NCI-H128 (cell line): ENCODE results near the gene AGBL5.

Experiments used
- DNase-seq: peaks from one replicate; lab custom pipeline; 2025; ENCODE audit not compliant: unreplicated experiment; lab: John Stamatoyannopoulos, UW

AGBL5 gene, protein sequence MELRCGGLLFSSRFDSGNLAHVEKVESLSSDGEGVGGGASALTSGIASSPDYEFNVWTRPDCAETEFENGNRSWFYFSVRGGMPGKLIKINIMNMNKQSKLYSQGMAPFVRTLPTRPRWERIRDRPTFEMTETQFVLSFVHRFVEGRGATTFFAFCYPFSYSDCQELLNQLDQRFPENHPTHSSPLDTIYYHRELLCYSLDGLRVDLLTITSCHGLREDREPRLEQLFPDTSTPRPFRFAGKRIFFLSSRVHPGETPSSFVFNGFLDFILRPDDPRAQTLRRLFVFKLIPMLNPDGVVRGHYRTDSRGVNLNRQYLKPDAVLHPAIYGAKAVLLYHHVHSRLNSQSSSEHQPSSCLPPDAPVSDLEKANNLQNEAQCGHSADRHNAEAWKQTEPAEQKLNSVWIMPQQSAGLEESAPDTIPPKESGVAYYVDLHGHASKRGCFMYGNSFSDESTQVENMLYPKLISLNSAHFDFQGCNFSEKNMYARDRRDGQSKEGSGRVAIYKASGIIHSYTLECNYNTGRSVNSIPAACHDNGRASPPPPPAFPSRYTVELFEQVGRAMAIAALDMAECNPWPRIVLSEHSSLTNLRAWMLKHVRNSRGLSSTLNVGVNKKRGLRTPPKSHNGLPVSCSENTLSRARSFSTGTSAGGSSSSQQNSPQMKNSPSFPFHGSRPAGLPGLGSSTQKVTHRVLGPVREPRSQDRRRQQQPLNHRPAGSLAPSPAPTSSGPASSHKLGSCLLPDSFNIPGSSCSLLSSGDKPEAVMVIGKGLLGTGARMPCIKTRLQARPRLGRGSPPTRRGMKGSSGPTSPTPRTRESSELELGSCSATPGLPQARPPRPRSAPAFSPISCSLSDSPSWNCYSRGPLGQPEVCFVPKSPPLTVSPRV

DNA sequence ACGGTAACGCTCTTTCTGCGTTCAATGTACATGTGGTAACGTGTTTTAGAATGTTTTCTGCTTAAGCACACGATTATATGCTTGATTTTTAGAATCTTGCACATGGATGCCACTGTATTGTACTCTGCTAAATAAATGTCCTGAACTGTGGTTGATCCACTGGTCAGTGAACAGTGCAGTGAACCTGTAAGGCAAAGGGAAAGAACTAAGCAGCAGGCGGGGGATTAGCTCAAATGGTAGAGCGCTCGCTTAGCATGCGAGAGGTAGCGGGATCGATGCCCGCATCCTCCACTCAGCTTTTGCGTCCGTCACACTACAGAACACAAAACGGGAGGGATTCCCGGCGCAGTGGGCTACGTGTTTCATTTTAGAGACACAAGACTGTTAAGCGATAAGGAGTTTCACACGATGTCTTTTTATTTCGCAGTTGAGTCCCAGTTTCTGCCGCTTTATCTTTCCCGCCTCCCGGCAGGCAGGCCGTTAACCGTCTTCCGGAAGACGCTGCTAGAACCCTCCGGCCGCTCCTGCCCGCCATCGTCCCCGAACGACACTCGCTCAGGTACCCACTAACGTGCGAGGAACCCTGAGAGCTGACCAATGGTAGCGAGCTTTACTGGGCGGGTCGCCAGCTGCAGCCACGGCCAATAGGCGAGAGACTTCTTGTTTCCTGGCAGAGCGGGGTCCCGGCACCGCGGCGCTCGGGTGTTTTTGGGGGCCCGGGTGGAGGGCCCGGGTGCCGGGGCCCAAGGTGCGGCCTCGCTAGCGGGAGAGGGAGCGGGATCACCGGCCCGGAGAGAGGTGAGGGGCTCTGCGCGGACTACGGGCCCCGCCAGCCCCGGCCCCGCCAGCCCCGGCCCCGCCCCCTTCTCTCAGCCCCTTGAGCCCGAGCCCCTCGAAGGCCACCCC is at the start of gene AGBL5:
TSS of gene AGBL5 (plus strand) at position 673 of the 906 bp plus-strand sequence. CDS start 1,291 bp downstream, outside the sequence.
- DNase-seq: peak; percentile 90

DNA sequence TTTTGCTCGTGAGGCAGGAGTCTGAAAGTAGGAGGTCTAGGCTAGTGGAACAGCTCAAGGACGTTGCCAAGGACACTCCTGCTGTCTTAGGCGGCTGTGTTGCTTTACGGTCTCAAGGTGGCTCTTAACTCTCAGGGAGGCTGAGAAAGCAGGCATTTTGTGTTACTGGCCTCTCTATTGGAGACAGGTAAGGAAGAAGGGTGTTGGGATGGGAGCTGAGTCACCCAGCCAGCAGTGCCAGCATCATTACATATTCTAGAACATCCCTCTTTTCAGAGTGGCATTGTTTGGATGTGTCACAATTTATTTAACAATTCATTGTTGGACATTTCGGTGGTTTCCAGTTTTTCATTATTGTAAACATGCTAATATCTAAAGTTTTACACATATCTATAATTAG is 49.5 kb upstream of the AGBL5 start:
- no peak for DNase-seq

DNA sequence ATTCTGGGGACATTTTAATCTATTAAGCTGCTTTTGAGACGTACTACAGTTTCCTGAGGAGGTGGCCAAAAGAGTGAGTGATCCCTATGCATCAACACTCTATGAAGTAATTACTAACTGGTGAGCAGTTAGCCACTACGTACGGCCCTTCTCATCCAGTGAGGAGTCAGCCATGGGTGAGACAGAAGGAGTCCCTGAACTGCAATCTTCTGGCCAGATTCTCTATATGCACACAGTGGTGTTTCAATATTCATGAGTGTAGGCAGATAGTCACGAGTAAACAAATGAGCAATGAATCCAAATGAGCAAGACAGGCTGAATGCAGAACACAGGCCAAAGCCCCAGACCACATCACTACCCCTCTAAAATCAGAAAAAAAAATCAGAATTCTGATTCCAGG is 48.5 kb upstream of the AGBL5 start:
- no peak for DNase-seq

DNA sequence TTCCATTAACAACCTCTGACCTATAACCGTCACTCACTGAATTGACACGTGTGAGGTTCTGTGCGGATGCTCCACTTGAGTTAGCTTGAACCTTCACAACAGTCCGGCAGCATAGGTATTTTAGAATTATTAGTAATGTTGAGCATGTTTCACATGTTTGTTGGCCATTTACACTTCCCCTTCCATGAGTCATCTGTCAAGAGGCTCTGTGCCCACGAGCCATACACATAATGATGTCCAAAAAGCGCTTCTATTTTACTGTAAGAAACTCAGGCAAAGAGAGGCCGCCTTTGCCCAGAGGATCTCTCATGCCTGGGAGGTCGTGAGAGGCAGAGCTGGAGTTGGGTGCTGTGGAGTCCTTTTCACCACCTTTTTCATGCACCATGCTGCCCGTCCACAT is 47.6 kb upstream of the AGBL5 start:
- no peak for DNase-seq

DNA sequence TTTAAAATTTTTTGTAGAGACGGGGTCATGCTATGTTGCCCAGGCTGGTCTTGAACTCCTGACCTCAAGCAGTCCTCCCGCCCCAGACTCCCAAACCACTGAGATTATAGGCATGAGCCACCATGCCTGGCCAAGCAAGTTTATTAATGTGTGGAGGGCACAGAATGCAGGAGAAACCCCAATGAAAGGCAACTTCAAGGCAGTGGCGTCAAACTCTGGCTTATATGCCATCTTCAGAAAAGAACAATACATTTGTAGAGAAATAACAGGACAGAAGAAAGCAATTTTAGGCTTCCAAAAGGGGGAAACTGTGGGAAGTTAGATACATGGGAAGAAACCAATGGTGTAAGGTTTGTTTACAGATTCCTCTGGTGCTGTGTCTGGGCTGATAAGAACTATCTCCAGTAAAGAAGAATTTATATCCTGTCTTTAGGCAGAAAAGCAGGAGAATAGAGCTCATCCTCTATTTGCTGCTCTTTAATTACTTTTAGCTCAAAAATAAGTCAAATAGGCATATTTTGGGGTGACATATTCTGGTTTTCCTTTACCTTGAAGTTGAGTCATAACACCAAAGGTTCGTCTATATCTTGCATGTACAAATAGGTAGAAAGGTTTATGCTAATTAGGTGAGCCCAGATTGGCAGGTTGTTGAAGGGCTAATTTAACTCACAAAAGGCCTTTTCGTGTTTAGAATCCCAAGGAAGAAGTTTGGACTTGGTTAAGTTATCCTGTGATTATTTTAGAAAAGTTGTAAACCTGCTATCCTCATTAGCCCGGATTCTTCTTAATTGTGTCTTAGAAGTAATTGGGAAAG is 44.7 kb upstream of the AGBL5 start:
- DNase-seq: no peak

DNA sequence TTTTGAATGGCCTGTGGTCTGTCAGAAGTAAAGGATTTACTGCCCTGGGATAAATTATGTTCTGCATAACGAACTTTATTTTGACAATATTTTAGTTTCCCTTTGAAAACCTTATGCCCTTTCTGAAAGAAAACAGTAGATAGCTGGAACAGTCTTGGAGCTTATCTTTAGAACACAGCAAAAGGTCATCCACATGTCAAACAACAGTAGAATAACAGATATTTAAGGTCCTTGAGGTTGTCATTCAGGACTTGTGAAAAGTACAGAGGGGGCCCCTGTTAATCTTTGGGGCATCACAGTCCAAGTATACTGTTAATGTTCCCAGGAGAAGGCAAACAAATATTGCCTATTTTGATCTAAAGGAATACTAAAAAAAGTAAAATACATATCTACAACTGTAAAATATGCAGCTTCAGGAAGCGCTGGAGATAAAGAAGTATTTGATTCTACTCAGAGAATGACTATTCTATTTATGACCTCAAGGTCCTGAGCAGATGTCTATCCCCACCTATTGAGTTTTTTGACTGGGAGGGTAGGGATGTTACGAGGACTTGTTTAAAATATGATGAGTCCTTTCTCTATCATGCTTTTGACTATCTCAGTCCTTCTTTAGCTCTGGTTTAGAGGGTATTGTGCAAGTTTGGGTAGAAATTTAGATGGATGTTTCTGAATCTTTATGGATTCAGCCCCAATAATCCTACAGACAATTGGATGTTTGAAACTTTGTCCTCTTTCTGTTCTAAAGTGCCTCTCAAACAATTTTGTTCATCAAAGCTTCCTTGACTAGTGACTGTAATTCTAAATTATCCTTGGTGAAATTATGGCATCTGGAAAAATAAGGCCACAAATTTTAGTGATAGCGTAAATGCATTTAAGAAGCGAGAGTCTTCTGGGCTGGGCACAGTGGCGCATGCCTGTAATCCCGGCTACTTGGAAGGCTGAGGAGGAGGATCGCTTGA is 43.8 kb upstream of the AGBL5 start:
- DNase-seq: no peak

DNA sequence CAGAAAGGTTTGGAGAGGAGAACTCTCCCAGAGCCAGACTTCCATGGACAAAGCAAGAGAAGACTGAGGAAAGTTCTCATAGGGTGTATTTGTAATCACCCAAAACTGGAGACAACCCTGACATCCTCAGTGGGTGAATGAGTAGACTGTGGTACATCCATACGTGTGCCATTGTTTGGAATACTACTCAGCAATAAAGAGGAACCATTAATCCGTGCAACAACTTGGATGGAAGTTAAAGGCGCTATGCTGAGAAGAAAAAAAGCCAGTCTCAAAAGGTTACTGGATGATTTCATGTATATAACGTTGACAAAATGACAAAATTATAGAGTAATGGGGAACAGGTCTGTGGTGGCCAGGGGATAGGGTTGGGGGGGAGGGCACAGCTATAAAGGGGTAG is 42.8 kb upstream of the AGBL5 start:
- DNase-seq: no peak

DNA sequence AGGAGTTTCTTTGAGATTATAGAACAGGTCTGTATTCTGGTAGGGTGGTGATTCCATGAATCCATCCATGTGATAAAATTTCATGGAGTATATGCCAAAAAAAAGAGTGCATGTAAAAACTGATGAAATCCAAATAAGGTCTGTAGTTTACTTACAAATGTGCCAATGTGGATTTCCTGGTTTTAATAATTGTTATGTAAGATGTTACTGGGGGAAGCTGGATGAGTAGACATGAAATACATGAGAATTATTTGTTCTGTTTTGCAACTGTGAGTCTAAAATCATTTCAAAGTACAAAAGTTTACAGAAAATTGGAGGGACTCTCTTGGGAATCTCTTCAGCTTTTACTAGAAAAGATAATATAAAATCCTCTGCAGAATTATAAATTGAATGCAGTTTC is 42.4 kb upstream of the AGBL5 start:
- no peak for DNase-seq

DNA sequence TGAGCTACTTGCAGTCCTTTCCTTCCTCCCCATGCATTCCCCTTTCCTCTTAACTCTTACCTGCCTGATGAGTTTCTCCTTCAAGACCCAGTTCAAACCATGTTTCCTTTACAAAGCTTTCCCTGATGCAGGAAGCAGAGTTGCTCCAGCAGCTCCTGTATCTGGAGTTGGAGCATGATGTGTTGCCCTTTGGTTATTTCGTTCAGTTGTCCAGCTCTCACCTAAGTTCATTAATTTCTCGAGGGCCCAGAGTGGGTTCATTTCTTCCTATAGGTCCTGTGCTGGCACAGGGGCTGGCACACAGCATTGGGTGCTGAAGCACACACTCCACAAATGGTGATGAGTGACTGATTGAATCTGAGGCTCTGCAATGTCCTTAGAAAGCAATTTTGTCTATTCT is 41.8 kb upstream of the AGBL5 start:
- DNase-seq: no peak

DNA sequence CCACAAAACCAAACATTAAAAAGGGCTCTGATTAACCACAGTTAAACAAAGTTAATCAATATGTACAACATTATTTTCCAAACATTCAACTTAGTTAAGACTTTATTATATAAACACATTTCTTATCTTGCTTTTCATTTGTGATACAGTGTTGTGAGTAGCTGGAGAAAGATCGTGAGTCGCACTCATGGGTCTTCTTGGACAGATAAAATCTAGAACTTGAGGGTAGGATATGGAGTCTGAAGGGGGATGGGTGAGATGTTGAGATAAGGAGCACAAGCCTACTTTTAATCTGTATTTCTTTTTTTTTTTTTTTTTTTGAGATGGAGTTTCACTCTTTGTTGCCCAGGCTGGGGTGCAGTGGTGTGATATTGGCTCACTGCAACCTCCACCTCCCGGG is 41.3 kb upstream of the AGBL5 start:
- no peak for DNase-seq

DNA sequence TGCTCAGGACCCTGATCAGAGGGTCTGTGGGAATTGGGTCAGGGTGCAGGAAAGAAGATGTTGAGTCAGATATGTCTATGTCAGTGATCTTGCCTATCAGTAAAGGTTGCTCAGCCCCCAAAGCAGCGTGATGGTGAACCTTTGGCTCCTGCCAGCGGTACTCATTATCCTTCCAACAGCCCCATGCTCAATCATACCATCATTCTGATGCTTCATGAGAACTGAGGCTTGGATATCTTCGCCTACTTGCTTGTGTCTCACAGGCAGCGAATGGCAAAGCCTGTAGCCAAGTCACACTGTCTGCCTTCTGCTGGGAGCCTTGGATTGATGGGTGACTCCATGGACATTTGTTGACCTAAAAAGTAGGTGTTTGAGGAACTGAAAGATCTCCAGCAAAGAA is 37.7 kb upstream of the AGBL5 start:
- DNase-seq: no peak

DNA sequence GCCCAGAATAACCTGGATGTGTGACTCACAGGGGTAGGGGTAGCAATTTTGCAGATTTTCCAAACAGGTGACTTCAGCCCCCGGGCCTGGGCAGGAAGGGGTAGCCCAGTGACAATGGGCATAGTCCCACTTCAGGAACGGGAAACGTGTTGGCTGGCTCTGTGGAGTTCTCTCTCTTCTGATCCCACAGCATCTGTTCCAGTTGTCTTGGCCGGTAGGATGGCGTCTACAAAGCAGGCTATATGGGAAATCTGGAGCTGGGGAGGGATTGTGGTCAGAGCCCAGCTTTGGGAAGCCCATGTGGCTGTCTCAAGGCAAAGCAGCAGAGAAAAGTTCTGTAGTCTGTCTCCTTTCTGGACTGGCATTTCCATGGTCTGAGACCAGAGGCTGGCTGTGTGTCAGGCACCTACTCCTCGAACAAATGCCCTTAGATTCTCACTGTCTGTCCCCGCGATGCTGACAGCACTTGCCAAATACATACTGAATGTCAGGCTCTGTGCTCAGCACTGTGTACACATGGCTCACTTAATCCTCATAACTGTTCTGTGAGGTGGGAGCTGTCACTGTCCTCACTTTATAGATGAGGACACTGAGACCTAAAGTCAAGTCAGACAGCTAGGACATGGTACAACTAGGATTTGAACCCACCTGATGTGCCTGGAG is 36.6 kb upstream of the AGBL5 start:
- no peak for DNase-seq

DNA sequence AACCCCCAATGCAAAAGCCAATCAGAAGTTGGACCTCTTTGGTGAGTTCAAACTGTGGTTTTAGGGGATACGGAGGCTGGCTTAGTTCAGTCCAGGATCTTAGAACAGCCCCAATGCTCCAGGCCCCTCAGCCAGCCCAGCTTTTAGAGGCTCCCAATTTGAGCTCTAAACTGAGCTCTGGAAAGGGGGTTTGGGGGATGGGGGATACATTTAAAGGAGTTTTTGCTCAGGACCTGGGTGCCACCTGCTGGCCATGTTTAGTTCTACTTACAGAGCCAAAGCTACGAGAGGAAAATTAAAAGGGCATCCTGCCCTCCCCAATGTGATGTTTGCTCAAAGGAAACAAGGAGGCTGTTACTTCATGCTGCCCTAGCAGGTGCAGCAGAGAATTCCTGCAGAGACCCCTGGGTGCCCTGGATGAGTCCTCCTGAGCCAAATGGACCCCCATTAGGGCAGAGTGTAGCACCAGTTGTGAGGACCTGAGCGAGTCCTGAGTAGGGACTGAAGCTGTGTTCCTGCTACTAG is 34.6 kb upstream of the AGBL5 start:
- peak; percentile 34 for DNase-seq

DNA sequence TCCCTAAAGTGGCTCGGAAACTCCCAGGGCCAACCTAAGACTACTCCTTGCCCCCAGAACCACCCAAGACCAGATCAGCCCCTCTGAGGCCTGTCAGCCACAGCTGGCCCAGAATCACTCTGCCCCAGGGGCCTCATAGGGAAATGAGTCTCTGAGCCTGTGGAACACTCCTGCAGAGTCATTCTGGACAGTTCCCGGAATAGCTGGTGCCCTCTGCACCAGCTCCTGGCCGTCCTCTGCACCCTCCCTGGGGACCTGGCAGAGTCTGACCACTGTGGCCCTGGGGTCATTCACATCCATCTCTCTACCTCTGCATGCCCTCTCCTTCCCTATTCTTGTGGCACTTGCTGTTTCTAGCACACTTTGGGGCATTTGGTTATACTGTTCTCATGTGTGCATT is 33.3 kb upstream of the AGBL5 start:
- no peak for DNase-seq

DNA sequence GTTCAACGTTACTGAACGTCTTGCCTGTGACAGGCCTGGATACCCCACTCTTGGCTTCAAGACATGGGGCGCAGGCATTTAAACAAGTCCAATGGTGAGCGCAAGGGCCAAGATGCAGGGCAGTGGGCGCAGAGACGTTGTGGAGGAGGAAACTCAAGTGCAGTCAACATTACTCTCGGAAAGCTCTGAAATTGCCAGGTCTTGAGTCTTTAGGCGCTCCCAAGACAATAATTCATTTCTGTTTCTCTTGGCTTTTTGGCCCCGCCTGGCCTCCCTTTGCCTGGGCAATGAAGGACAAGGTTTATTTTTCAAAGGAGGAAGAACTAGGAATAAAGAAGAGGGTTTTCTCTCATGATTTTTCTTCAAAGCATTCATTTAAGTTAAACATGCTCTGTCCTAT is 32.0 kb upstream of the AGBL5 start:
- DNase-seq: no peak

DNA sequence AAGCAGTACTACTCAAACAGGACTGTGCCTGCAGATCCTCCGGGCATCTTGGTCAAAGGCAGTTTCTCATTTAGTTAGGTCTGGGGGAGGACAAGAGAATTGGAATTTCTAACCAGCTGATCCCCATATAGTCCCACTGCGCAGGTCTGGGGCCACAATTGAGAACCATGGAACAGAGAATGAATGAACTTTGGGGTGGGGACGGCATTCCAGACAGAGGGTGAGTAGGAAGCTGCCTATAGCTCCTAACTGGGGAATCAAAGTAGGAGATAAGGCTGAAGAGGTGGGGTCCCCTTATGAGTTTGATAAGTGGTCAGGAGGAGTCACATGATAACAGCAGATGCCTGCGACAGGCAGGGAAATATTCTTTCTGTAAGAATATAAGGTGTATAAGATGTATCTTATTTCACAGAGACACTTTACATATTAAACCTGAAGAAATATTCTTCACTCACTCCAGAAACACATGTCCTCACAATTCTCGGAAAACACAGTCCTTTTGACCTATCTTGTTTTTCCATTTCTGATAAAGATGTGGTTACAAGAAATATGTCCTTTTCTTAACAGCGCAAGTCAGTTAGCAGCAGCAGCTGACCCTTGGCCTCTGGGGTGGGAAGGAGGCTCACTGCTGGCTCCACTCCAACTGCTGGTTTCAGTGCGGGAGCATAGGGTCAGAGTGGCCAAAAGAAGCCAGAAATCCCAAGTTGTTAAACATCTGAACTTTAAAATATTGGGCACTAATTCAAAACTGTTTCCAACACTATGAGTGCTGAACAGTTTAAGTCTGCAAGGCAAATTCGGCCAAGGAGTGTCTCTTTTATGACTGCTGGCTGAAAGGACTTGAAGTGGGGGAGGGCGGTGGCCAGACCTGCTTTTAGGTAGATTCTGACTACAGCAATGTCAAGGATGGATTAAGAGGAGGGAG is 31.3 kb upstream of the AGBL5 start:
- DNase-seq: no peak

DNA sequence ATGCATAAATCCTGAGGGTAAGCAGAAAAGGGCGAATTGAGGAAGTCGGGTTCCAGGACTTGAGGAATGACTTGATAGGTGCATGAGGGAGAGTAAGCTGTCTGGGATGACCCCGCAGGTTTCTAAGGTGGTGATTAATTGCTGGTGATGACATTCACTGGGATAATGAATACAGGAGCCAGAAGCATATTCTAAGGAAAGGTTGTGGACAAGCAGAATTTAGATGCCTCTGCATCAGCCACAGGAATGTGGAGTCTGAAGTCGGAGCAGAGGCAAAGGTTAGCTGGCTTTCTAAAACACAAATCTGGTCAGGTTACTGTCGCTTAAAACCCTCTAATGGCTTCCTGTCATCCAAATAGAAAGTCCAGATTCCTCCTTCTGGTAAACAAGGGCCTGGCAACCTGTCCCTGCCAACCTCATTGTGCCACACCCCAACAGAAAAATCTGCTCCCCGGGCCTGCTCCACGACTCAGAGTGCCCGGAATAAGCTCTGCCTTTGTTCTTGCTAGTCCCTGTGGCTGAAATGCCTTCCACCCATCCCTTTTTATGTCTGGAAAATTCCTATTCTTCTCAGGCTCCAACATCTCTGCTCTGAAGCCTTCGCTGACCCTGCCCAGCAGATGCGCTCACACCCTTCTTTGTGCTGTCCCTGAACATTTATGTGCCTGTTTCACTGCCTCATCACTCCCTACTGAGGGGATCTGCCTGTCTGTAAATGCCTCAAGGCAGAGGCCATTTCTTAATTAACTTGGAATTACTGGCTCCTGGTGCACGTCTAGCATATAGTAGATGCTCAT is 30.0 kb upstream of the AGBL5 start:
- DNase-seq: no peak
